ENCODE measurements around the gene WDR20. TPM values are rescaled to one million over a fixed set of nuclear protein-coding genes. Genes with fewer than 3 reads are reported as not detected.

Gene WDR20
- total RNA-seq, 1 donor: 14.7 TPM

DNA sequence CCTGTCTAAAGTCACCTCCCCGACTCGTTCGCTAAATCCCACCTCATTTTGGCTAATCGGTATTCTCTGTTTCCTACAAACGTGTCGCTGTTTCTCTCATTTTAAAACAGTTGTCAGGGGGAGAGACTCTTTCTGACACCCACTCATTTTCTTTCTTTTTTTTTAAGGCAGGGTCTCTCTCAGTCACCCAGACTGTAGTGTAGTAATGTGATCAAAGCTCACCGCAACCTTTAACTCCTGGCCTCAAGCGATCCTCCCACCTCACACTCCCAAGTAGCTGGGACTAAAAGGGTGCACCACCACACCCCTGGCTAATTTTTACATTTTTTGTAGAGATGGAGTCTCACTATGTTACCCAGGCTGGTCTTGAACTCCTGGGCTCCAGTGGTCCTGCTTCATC is 19.1 kb downstream of the WDR20 start:
- no peak for DNase-seq (ENCODE audit: low read depth)
- H3K4me3 ChIP-seq (ENCODE audit: low read depth, low read length): no peak overlapping the region
- TF ChIP-seq, protein P1, sequence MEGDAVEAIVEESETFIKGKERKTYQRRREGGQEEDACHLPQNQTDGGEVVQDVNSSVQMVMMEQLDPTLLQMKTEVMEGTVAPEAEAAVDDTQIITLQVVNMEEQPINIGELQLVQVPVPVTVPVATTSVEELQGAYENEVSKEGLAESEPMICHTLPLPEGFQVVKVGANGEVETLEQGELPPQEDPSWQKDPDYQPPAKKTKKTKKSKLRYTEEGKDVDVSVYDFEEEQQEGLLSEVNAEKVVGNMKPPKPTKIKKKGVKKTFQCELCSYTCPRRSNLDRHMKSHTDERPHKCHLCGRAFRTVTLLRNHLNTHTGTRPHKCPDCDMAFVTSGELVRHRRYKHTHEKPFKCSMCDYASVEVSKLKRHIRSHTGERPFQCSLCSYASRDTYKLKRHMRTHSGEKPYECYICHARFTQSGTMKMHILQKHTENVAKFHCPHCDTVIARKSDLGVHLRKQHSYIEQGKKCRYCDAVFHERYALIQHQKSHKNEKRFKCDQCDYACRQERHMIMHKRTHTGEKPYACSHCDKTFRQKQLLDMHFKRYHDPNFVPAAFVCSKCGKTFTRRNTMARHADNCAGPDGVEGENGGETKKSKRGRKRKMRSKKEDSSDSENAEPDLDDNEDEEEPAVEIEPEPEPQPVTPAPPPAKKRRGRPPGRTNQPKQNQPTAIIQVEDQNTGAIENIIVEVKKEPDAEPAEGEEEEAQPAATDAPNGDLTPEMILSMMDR (IDR thresholded peaks at IDR 0.05; ENCODE audit: insufficient read depth, low read depth, low read length): no peak

- H3K4me3 ChIP-seq (ENCODE audit: low read depth, low read length): no peak overlapping the region
- no peak for DNase-seq (ENCODE audit: low read depth)
- TF ChIP-seq, protein P1 (IDR thresholded peaks at IDR 0.05; ENCODE audit: insufficient read depth, low read depth, low read length): no peak
Observed at GRCh38 chr14:102159841-102160240, 20.1 kb downstream of the WDR20 start.

- TF ChIP-seq, protein P1 (IDR thresholded peaks at IDR 0.05; ENCODE audit: insufficient read depth, low read depth, low read length): no peak
- DNase-seq (ENCODE audit: low read depth): no peak
Observed at GRCh38 chr14:102162487-102162886, 22.8 kb downstream of the WDR20 start.

DNA sequence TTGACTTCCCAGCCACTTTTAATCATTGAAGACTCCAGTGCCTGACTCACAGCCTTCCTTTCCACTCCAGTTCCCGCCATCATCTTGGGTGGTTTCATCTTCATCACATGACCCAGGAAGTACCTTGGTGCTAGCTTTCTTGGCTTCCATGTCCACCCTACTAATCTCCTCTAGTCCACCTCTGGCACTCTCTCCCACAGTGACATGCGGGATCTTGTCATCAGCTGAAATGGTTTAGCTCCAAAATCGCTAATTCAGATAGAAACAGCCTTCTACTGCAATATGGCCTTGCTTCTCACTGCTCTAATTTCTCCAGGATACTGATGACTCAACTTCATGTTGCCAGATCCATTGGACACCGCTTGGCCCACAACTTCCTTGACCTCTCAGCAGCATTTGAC is 24.5 kb downstream of the WDR20 start:
- DNase-seq (ENCODE audit: low read depth): peak; percentile 40
- no peak overlapping the region for H3K4me3 ChIP-seq (ENCODE audit: low read depth, low read length)
- TF ChIP-seq, protein P1 (IDR thresholded peaks at IDR 0.05; ENCODE audit: insufficient read depth, low read depth, low read length): no peak

More at GRCh38 chr14:102162487-102162886, 22.8 kb downstream of the WDR20 start:
- no peak overlapping the region for H3K4me3 ChIP-seq (ENCODE audit: low read depth, low read length)

DNA sequence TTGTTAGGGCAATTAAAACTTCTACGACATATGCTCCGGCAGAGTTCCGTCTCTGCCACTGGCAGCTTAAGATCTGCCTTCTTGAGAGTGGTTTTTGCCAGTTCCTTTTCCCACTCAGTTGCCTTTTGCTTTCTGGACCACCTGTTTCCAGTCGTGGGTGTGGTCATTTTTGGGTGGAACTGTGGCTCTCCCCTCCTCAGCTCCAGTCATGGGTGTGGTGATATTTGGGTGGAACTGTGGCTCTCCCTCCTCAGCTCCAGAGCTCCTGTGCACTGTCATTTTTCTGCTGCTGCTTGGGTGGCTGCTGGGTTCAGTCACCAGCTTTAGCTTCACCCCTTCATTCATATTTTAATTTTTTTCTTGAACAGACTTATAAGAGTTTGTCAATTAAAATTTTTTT is 25.3 kb downstream of the WDR20 start:
- TF ChIP-seq, protein P1 (IDR thresholded peaks at IDR 0.05; ENCODE audit: insufficient read depth, low read depth, low read length): no peak

DNA sequence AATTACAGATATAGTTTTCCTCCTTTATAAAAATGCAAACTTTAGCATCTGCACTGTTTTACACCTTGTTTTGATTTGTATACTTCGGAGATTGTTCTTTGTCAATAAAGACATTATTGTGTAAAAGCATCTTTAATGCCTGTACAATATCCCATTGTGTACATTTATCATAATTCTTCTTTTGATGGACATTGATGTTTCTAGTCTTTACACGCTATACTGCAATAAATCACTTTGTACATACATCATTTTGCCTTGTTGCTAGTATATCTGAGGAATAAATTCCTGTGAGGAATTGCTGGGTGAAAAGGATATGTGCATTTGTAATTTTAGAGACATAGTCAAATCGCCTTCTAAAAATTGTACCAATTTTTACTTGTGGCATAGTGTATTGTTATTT is 30.4 kb downstream of the WDR20 start:
- no peak for DNase-seq (ENCODE audit: low read depth)
- no peak overlapping the region for H3K4me3 ChIP-seq (ENCODE audit: low read depth, low read length)
- TF ChIP-seq, protein P1 (IDR thresholded peaks at IDR 0.05; ENCODE audit: insufficient read depth, low read depth, low read length): no peak

More for the DNA sequence above, 25.3 kb downstream of the WDR20 start:
- DNase-seq (ENCODE audit: low read depth): no peak
- H3K4me3 ChIP-seq (ENCODE audit: low read depth, low read length): no peak overlapping the region

All from fibroblast of villous mesenchyme (primary cell).